ENCODE data around the gene OR6K2.

DNA sequence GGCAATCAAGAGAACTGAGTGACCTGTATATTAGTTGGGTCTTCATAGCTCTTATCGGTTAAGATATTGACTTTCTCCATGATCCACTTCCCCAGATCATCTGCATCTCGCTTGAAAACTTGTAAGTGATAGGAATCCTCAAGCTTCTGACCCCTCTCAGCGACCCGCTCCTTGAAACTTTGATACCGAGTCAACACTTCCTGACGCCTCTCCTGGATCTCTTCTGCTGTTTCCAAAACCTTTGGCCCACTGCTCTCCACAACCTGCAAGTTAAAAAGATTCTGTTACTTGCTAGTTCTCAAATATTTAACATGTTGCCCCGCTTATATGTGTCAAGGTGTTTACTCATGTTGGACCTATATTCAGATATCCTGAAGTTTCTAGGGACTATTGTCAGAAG, 15.4 kb downstream of the OR6K2 start:
- TF ChIP-seq, protein P1, sequence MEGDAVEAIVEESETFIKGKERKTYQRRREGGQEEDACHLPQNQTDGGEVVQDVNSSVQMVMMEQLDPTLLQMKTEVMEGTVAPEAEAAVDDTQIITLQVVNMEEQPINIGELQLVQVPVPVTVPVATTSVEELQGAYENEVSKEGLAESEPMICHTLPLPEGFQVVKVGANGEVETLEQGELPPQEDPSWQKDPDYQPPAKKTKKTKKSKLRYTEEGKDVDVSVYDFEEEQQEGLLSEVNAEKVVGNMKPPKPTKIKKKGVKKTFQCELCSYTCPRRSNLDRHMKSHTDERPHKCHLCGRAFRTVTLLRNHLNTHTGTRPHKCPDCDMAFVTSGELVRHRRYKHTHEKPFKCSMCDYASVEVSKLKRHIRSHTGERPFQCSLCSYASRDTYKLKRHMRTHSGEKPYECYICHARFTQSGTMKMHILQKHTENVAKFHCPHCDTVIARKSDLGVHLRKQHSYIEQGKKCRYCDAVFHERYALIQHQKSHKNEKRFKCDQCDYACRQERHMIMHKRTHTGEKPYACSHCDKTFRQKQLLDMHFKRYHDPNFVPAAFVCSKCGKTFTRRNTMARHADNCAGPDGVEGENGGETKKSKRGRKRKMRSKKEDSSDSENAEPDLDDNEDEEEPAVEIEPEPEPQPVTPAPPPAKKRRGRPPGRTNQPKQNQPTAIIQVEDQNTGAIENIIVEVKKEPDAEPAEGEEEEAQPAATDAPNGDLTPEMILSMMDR (IDR thresholded peaks at IDR 0.05; ENCODE audit: low read depth, low read length): no peak
- TF ChIP-seq POLR2A (IDR thresholded peaks at IDR 0.05; ENCODE audit: extremely low read depth, insufficient read length) (no peak), MYC (IDR thresholded peaks at IDR 0.05; ENCODE audit: low read depth, low read length) (no peak)
- TF ChIP-seq, protein P2, sequence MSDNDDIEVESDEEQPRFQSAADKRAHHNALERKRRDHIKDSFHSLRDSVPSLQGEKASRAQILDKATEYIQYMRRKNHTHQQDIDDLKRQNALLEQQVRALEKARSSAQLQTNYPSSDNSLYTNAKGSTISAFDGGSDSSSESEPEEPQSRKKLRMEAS (IDR thresholded peaks at IDR 0.05; ENCODE audit: low read depth, low read length): no peak

All from NB4 (cell line).